Right lobe of liver (tissue), 6 donors: Measurements from ENCODE around the gene ANKFN1. TPM values are rescaled to one million over a fixed set of nuclear protein-coding genes. Genes with fewer than 3 reads are reported as not detected.

Source experiments
- ATAC-seq, 4 donors: fragments of 200-7000 bp; cut with Tn5 transposase; one replicate each; pipeline ENCODE4 v1.9.1; 2020; ENCODE audit warnings: mild to moderate bottlenecking in 4 of 4, moderate library complexity in 4 of 4
- DNase-seq, 3 donors: peaks; one replicate each; pipeline ENCODE4 v3.0.0-alpha.2; 2020
- H3K27ac ChIP-seq, 3 donors: fragments of 200-600 bp; one replicate each; pipeline ENCODE4 v1.8.0; 2022
- H3K27me3 ChIP-seq, 2 donors: fragments of 200-600 bp; one replicate each; pipeline ENCODE4 v1.8.0; 2022
- H3K36me3 ChIP-seq, 4 donors: fragments of 200-600 bp; sonication (generic) in 1 of 4; one replicate each; pipeline versions ENCODE4 v1.5.1 to v1.8.0; 2017 to 2022; ENCODE audit warnings: control low read depth in 1 of 4
- H3K4me1 ChIP-seq, 4 donors: fragments of 200-600 bp; sonication (generic) in 1 of 4; one replicate each; pipeline versions ENCODE4 v1.5.1 to v1.8.0; 2017 to 2022; ENCODE audit warnings: control low read depth in 1 of 4
- H3K4me3 ChIP-seq, 3 donors: fragments of 200-600 bp; one replicate each; pipeline ENCODE4 v1.8.0; 2022
- H3K9me3 ChIP-seq, 4 donors: fragments of 200-600 bp; sonication (generic) in 1 of 4; one replicate each; pipeline versions ENCODE4 v1.5.1 to v1.8.0; 2017 to 2022; ENCODE audit warnings: control low read depth in 1 of 4
- CTCF ChIP-seq, 4 donors: fragments of 200-600 bp in 3 of 4; fragments of 450-650 bp in 1 of 4; IDR thresholded peaks; one replicate each; pipeline versions ENCODE4 v1.5.1 to v1.8.0; 2016 to 2022; ENCODE audit warnings: antibody characterized with exemption in 4 of 4, mild to moderate bottlenecking in 2 of 4
- POLR2A ChIP-seq: fragments of 450-650 bp; IDR thresholded peaks from one replicate; pipeline ENCODE4 v1.6.1; 2017; ENCODE audit warnings: antibody characterized with exemption, mild to moderate bottlenecking
- WGBS: methylation state at CpG from one replicate; pipeline ENCODE4 v1.1.6; 2018; ENCODE audit warnings: low coverage, low lambda C conversion rate; ENCODE audit not compliant: insufficient coverage; ENCODE audit errors: missing lambda C conversion rate; 5-methylcytosine and 5-hydroxymethylcytosine counted together
- intact Hi-C, 2 donors: fragments of 100-400 bp; cut with DNase I; formaldehyde crosslinking; loops; one replicate each; pipeline versions ENCODE4 v1.11.2 to v1.14.1; 2022
- total RNA-seq, 6 experiments: library from RNA; depleted of rRNA in 2 of 6; stranded (reverse); fragments of >200 nt in 2 of 6; fragmentation: NEBNext Ultra II Directional in 3 of 6; extraction: Animal tissue kit (Norgen Biotek cat#: 25700) in 3 of 6; gene quantifications; one replicate each; pipeline versions ENCODE4 v1.1.0 to v1.2.4, GENCODE V29; 2016 to 2023
- donor health status: DM: no; HTN: yes; CAD: no.
- donor health status: DM: no; HTN: no; CAD: no.
- donor health status: DM: no; HTN: no; CAD: no.
- donor health status: DM: no; HTN: yes; CAD: no.
- donor health status: DM: no; HTN: yes; CAD: no.

ANKFN1 gene
- total RNA-seq, 6 experiments from 2014 or later = 0.11 TPM; not detected in 5

- Histone ChIP-seq H3K36me3 (no peaks in the 10 kb centered on the region), H3K27me3 (no peaks in the 10 kb centered on the region), H3K4me3 (no peak overlapping the region), H3K27ac (no peak overlapping the region), H3K4me1 (no peaks in the 10 kb centered on the region), H3K9me3 (no peaks in the 10 kb centered on the region)
- DNase-seq = no peak
- intact Hi-C loops = no loop called here
- 71% methylated on average over 3 of the region's 3 CpGs for WGBS
- TF ChIP-seq POLR2A (no peak), CTCF (IDR thresholded peaks at IDR 0.05) (no peak)
- ATAC-seq = no peak
These were observed 146.9 kb downstream of the ANKFN1 start for GRCh38 chr17:56300144-56300543.

DNA sequence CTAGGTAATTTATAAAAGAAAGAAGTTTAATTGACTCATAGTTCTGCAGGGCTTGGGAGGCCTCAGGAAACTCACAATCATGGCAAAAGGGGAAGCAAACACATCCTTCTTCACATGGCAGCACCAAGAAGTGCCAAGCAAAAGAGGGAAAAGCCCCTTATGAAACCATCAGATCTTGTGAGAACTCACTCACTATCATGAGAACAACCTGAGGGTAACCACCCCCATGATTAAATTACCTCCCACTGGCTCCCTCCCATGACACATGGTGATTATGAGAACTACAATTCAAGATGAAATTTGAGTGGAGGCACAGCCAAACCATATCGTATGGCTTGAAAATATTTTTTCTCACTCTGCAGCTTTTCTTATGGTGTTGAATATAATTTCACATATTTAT is 151.7 kb downstream of the ANKFN1 start:
- no peak for DNase-seq
- WGBS = 76% methylated on average over 1 of the region's 1 CpG
- no peak for TF ChIP-seq POLR2A
- TF ChIP-seq CTCF (IDR thresholded peaks at IDR 0.05) = no peak
- intact Hi-C loops = no loop called here
- H3K9me3 ChIP-seq = no peaks in the 10 kb centered on the region
- no peak for ATAC-seq
- no peak overlapping the region for H3K4me3 ChIP-seq
- no peak overlapping the region for H3K27ac ChIP-seq
- H3K4me1 ChIP-seq = no peaks in the 10 kb centered on the region
- no peaks in the 10 kb centered on the region for H3K36me3 ChIP-seq
- H3K27me3 ChIP-seq = no peaks in the 10 kb centered on the region

DNA sequence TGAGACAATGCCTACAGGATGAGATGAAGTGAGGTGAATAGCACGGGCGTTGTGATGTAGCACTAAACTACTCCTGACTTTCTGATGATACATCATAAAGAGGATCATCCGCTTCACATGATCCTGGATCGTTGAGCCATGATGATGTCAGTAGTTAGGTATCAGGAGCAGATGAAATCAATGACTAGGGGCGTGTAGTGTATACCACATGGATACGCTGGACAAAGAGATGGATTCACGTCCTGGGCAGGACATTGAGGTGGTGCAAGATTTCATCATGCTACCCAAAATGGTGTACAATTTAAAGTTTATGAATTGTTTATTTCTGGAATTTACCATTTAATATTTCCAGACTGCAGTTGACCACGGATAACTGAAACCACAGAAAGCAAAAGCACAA is 156.6 kb downstream of the ANKFN1 start:
- Histone ChIP-seq H3K9me3 (no peaks in the 10 kb centered on the region), H3K4me3 (no peak overlapping the region), H3K4me1 (no peaks in the 10 kb centered on the region), H3K36me3 (no peaks in the 10 kb centered on the region), H3K27ac (no peak overlapping the region), H3K27me3 (no peaks in the 10 kb centered on the region)
- DNase-seq (no peak), ATAC-seq (no peak)
- intact Hi-C loops = no loop called here
- TF ChIP-seq POLR2A (no peak), CTCF (IDR thresholded peaks at IDR 0.05) (no peak)
- WGBS = 66% methylated on average over 8 of the region's 8 CpGs

DNA sequence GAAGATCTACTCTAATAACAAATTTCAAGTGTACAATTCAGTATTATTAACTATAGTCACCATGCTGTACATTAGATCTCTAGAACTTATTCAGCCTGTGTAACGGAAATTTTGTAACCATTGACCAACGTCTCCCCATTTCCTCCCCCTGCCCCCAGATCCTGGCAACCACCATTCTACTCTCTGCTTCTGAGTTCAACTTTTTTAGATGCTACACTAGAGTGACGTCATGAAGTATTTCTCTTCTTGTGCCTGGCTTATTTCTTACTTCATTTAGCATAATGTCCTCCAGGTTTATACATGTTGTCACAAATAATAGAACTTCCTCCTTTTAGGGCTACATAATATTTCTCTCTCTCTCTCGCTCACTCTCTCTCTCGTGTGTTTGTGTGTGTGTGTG is 157.5 kb downstream of the ANKFN1 start:
- WGBS = 43% methylated on average over 5 of the region's 5 CpGs
- no peak for ATAC-seq
- no peak for TF ChIP-seq CTCF (IDR thresholded peaks at IDR 0.05)
- Histone ChIP-seq H3K9me3 (no peaks in the 10 kb centered on the region), H3K36me3 (no peaks in the 10 kb centered on the region), H3K27ac (no peak overlapping the region), H3K27me3 (no peaks in the 10 kb centered on the region), H3K4me1 (no peaks in the 10 kb centered on the region), H3K4me3 (no peak overlapping the region)
- intact Hi-C loops = no loop called here
- DNase-seq = no peak

DNA sequence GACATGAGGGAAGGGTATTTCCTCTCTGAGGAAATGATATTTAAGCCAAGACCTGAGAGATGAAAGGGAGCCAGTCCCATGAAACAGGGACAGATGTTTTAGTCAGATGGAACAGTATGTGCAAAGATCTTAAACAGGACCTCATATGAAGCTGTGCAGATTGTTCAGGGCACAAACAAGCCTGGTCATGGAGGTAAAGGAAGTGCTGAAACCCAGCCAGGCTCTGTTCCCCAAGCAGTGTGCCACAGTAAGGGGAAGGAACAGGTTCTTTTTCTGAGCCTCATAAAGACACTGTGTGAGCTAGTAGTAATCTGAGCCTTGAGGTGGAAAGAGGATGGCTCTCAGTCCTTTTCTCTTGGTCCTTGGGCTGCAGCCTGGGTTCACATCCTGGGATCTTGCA is 159.9 kb downstream of the ANKFN1 start:
- H3K27ac ChIP-seq = no peak overlapping the region
- no peak for DNase-seq
- no peak for TF ChIP-seq CTCF (IDR thresholded peaks at IDR 0.05)
- TF ChIP-seq POLR2A = no peak
- H3K4me3 ChIP-seq = no peak overlapping the region
- H3K36me3 ChIP-seq = no peaks in the 10 kb centered on the region
- no peaks in the 10 kb centered on the region for H3K4me1 ChIP-seq
- H3K9me3 ChIP-seq = no peaks in the 10 kb centered on the region
- H3K27me3 ChIP-seq = no peaks in the 10 kb centered on the region
- ATAC-seq = peak in 2 of 4 donors; percentile 29 to 56
- intact Hi-C loops = no loop called here
